Breast epithelium (tissue), 3 donors: ENCODE data around the gene SELENOP.

Source experiments
- CTCF ChIP-seq, 3 donors: fragments of 450-650 bp; IDR thresholded peaks; one replicate each; pipeline ENCODE4 v1.5.1; 2016 to 2017; ENCODE audit warnings: antibody characterized with exemption in 3 of 3, mild to moderate bottlenecking in 3 of 3, moderate library complexity in 3 of 3
- POLR2A ChIP-seq: fragments of 450-650 bp; IDR thresholded peaks from one replicate; pipeline ENCODE4 v1.6.1; 2016; ENCODE audit warnings: antibody characterized with exemption, mild to moderate bottlenecking, moderate library complexity
- POLR2AphosphoS5 ChIP-seq, 3 donors: sonication (generic); formaldehyde crosslinking; IDR thresholded peaks; one replicate each; pipeline ENCODE4 v1.6.1; 2017; ENCODE audit warnings: antibody characterized with exemption in 3 of 3

GRCh38 chr5:42770003-42770402 is 41.7 kb downstream of the SELENOP start:
- TF ChIP-seq CTCF (IDR thresholded peaks at IDR 0.05) (no peak), POLR2AphosphoS5 (IDR thresholded peaks at IDR 0.05) (no peak), POLR2A (no peak)
